Natural killer cell (primary cell): ENCODE data around the gene SMARCE1. TPM values are rescaled to one million over a fixed set of nuclear protein-coding genes. Genes with fewer than 3 reads are reported as not detected.

Experiments used
- ATAC-seq, 3 donors: fragments of 150-1000 bp in 2 of 3; fragments of 200-7000 bp in 1 of 3; cut with Tn5 transposase; 1 replicate in 1 of 3; 2 replicates in 2 of 3; pipeline ENCODE4 v1.10.0; 2021; ENCODE audit warnings: mild to moderate bottlenecking in 2 of 3, moderate library complexity in 2 of 3
- DNase-seq, 2 donors: peaks; one replicate each; pipeline versions ENCODE4 v3.0.0 to v3.0.0-alpha.2; 2013 to 2021; ENCODE audit warnings: mixed read lengths in 1 of 2
- H3K27ac ChIP-seq: one replicate; pipeline ENCODE4 v1.5.1; 2013; ENCODE audit warnings: mild to moderate bottlenecking, low read length
- H3K27me3 ChIP-seq: one replicate; pipeline ENCODE4 v1.6.1; 2013; ENCODE audit warnings: low read length; ENCODE audit not compliant: control insufficient read depth, insufficient read depth
- H3K36me3 ChIP-seq: one replicate; pipeline ENCODE4 v1.6.1; 2013; ENCODE audit warnings: low read length; ENCODE audit not compliant: control insufficient read depth, insufficient read depth
- H3K4me1 ChIP-seq: one replicate; pipeline ENCODE4 v1.6.1; 2013; ENCODE audit warnings: low read length; ENCODE audit not compliant: control insufficient read depth, insufficient read depth
- H3K4me3 ChIP-seq: one replicate; pipeline ENCODE4 v1.5.1; 2013; ENCODE audit warnings: low read length
- H3K9me3 ChIP-seq: one replicate; pipeline ENCODE4 v1.6.1; 2013; ENCODE audit warnings: low read length; ENCODE audit not compliant: control insufficient read depth, insufficient read depth
- H3K27ac Mint-ChIP-seq, 2 donors: one replicate each; pipeline ENCODE4 v1.8.0; 2022; ENCODE audit warnings: mild to moderate bottlenecking in 2 of 2, mixed read lengths in 2 of 2, moderate library complexity in 1 of 2
- H3K27me3 Mint-ChIP-seq, 2 donors: one replicate each; pipeline ENCODE4 v1.8.0; 2022; ENCODE audit warnings: low read depth in 2 of 2, mixed read lengths in 2 of 2
- H3K36me3 Mint-ChIP-seq: one replicate; pipeline ENCODE4 v1.8.0; 2022; ENCODE audit warnings: mixed read lengths
- H3K4me1 Mint-ChIP-seq, 2 donors: one replicate each; pipeline ENCODE4 v1.8.0; 2022; ENCODE audit warnings: mixed read lengths in 2 of 2
- H3K4me3 Mint-ChIP-seq: one replicate; pipeline ENCODE4 v1.8.0; 2022; ENCODE audit warnings: mild to moderate bottlenecking, moderate library complexity, mixed read lengths
- H3K9me3 Mint-ChIP-seq, 2 donors: one replicate each; pipeline ENCODE4 v1.8.0; 2022; ENCODE audit warnings: mixed read lengths in 2 of 2
- CTCF ChIP-seq: fragments of 200-600 bp; IDR thresholded peaks from one replicate; pipeline ENCODE4 v1.8.0; 2022; ENCODE audit warnings: antibody characterized with exemption
- WGBS: methylation state at CpG from one replicate; pipeline ENCODE4 v1.1.7; 2013; ENCODE audit warnings: missing lambda C conversion rate; ENCODE audit not compliant: insufficient coverage; 5-methylcytosine and 5-hydroxymethylcytosine counted together
- intact Hi-C: fragments of 100-400 bp; cut with micrococcal nuclease; formaldehyde crosslinking; loops from one replicate; pipeline ENCODE4 v1.14.2; 2022
- total RNA-seq, 4 donors: library from RNA; stranded (reverse); fragments of 120-200 nt in 1 of 4; gene quantifications; one replicate each; pipeline versions ENCODE4 v1.2.3 to v1.2.4, GENCODE V29; 2013 to 2022

Gene SMARCE1
- total RNA-seq, 3 donors from 2014 or later (not counting 1 experiment from before 2014, with no cell fraction given), result 87.8 to 102 (median 101) TPM

DNA sequence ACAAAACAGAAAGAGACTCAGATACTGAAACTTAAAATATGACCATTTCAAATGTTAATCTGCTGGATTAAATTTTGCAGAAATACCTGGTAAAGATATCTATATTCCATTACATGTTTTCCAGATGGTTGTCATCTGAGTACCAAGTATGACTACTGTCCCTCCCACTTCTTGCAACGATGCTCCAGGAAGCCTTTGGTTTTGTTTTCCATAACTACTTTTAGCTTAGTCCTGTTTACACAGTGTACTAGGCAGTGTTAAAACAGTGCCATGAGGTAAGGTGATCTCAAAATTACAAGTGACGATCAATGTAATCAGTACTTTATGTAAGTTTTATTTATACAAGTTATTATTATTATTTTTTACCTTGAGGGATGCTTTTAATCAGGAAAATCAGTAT lies 17.8 kb downstream of the SMARCE1 start:
- no peaks in the 10 kb centered on the region for H3K27me3 ChIP-seq
- peaks cover 72% of the 10 kb centered on the region for H3K36me3 ChIP-seq
- Mint-ChIP-seq H3K4me1 (no peaks in the 10 kb centered on the region), H3K27ac (peak overlapping the region in 1 of 2 donors; percentile 22), H3K27me3 (no peaks in the 10 kb centered on the region), H3K36me3 (peaks cover 37% of the 10 kb centered on the region), H3K4me3 (no peak overlapping the region), H3K9me3 (no peaks in the 10 kb centered on the region)
- no peak for DNase-seq
- no peak for ATAC-seq
- H3K4me1 ChIP-seq, result no peaks in the 10 kb centered on the region
- intact Hi-C loops, result no loop called here
- no CpG with 5 or more reads among the region's 2 CpGs for WGBS
- H3K4me3 ChIP-seq, result no peak overlapping the region
- no peak for TF ChIP-seq CTCF
- H3K9me3 ChIP-seq, result no peaks in the 10 kb centered on the region
- H3K27ac ChIP-seq, result no peak overlapping the region

DNA sequence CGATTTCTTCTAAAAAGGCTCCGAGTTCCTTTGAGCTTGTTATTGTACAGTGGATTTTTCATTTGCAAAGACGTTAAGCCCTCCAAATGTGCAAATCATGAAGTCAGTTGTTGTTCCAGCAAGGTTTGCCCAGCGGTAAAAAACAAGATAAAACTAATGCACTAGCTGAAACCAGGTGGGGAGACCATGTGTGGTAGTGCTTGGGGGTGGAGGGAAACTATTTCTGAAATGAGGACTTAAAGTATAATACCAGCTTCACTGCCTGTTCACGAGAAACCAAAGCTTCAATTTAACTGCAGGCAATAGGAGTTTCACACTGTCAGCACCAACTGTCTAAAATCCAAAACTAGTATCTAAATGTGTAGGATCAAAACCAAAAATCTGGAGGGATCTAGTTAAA lies 22.3 kb downstream of the SMARCE1 start:
- no peak for TF ChIP-seq CTCF
- 63% methylated on average over 5 of the region's 5 CpGs for WGBS
- peaks cover 6% of the 10 kb centered on the region for H3K4me1 ChIP-seq
- peaks cover 0 to under 1% of the 10 kb centered on the region in 2 donors for H3K27me3 Mint-ChIP-seq
- no peak overlapping the region for H3K4me3 Mint-ChIP-seq
- H3K36me3 Mint-ChIP-seq, result peaks cover 13% of the 10 kb centered on the region
- H3K36me3 ChIP-seq, result peaks cover 31% of the 10 kb centered on the region
- DNase-seq (no peak), ATAC-seq (no peak)
- H3K27me3 ChIP-seq, result no peaks in the 10 kb centered on the region
- H3K27ac ChIP-seq, result no peak overlapping the region
- H3K9me3 ChIP-seq, result no peaks in the 10 kb centered on the region
- H3K4me3 ChIP-seq, result no peak overlapping the region
- no peaks in the 10 kb centered on the region for H3K9me3 Mint-ChIP-seq
- intact Hi-C loops, result no loop called here
- no peak overlapping the region for H3K27ac Mint-ChIP-seq
- peaks cover 11 to 12% of the 10 kb centered on the region in 2 donors for H3K4me1 Mint-ChIP-seq

DNA sequence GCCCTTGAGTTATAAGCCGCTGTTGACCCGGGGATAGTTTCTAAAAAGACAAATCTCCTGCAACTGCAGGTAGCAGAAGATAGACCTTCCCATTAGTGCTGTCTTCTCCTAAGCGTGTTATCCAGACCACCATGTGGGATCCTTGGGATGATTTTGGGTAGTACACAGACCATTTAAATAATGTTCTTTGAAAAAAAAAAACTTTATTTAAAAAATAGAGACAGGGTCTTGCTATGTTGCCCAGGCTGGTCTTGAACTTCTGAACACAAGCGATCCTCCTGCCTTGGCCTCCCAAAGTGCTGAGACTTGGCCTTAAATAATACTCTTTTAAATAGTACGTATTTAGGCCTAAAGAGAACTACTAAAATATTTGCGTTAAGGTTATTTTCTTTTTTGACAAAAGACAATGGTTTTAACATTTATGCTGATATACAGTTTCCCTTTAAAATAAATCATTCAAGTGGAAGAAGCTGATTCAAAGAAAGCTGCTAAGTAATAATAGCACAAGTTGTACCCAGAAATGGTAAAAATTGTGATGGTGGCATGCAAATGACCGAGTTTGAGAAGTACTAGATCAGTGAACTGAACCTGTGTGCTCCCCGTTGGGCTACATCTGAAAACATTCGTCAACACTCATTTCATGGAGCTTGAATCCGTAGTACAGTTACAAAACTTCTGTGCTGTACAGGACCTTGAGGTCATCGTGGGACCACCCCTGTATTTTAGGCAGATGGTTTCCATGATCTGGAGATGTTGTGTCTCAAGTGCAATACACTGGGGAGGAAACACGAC lies 24.0 kb downstream of the SMARCE1 start:
- Mint-ChIP-seq H3K27me3 (peaks cover 0 to 8% of the 10 kb centered on the region in 2 donors), H3K9me3 (no peaks in the 10 kb centered on the region), H3K4me1 (peaks cover 18 to 19% of the 10 kb centered on the region in 2 donors), H3K27ac (no peak overlapping the region), H3K4me3 (no peak overlapping the region), H3K36me3 (peaks cover 8% of the 10 kb centered on the region)
- no peak for TF ChIP-seq CTCF
- H3K9me3 ChIP-seq, result no peaks in the 10 kb centered on the region
- H3K4me1 ChIP-seq, result peaks cover 17% of the 10 kb centered on the region
- intact Hi-C loops, result no loop called here
- H3K4me3 ChIP-seq, result no peak overlapping the region
- no peak overlapping the region for H3K27ac ChIP-seq
- ATAC-seq (no peak), DNase-seq (no peak)
- 76% methylated on average over 11 of the region's 12 CpGs for WGBS
- peaks cover 14% of the 10 kb centered on the region for H3K36me3 ChIP-seq
- no peaks in the 10 kb centered on the region for H3K27me3 ChIP-seq
